Breast epithelium (tissue), 3 donors: ENCODE data around the gene ERMARD.

Experiments used
- CTCF ChIP-seq, 3 donors: fragments of 450-650 bp; IDR thresholded peaks; one replicate each; pipeline ENCODE4 v1.5.1; 2016 to 2017; ENCODE audit warnings: antibody characterized with exemption in 3 of 3, mild to moderate bottlenecking in 3 of 3, moderate library complexity in 3 of 3
- POLR2AphosphoS5 ChIP-seq, 3 donors: sonication (generic); formaldehyde crosslinking; IDR thresholded peaks; one replicate each; pipeline ENCODE4 v1.6.1; 2017; ENCODE audit warnings: antibody characterized with exemption in 3 of 3

GRCh38 chr6:169775321-169775720, 23.9 kb downstream of the ERMARD start:
- no peak for TF ChIP-seq CTCF (IDR thresholded peaks at IDR 0.05)
- no peak for TF ChIP-seq POLR2AphosphoS5 (IDR thresholded peaks at IDR 0.05)
